Measurements from ENCODE around the gene KANK3. TPM values are rescaled to one million over a fixed set of nuclear protein-coding genes. Genes with fewer than 3 reads are reported as not detected.
"Not testable (repeated sequence)": the region's sequence is repeated elsewhere in the genome, so short reads cannot be mapped to it uniquely, and the experiment has no call there.

Gene KANK3
- total and polyA plus RNA-seq, 7 donors: 0.92 to 8.9 (median 6.5) TPM

DNA sequence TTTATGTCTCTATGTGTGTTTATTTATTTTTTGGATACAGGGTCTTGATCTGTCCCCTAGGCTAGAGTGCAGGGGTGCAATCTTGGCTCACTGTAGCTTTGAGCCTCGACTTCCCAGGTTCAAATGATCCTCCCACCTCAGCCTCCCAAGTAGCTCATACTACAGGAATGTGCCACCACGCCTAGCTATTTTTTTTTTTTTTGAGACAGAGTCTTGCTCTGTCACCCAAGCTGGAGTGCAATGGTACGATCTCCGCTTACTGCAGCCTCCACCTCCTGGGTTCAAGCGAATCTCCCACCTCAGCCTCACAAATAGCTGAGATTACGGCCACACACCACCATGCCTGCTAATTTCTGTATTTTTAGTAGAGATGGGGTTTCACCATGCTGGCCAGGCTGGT lies 15.9 kb upstream of the KANK3 start:
- DNase-seq: no peak
- TF ChIP-seq POLR2AphosphoS5 (IDR thresholded peaks at IDR 0.05) (no peak), POLR2A (IDR thresholded peaks at IDR 0.05) (no peak), EP300 (IDR thresholded peaks at IDR 0.05) (no peak)
- TF ChIP-seq, protein P1, sequence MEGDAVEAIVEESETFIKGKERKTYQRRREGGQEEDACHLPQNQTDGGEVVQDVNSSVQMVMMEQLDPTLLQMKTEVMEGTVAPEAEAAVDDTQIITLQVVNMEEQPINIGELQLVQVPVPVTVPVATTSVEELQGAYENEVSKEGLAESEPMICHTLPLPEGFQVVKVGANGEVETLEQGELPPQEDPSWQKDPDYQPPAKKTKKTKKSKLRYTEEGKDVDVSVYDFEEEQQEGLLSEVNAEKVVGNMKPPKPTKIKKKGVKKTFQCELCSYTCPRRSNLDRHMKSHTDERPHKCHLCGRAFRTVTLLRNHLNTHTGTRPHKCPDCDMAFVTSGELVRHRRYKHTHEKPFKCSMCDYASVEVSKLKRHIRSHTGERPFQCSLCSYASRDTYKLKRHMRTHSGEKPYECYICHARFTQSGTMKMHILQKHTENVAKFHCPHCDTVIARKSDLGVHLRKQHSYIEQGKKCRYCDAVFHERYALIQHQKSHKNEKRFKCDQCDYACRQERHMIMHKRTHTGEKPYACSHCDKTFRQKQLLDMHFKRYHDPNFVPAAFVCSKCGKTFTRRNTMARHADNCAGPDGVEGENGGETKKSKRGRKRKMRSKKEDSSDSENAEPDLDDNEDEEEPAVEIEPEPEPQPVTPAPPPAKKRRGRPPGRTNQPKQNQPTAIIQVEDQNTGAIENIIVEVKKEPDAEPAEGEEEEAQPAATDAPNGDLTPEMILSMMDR (IDR thresholded peaks at IDR 0.05): no peak
- intact Hi-C loops (cut with DNase I): loop anchor here (5.0 kb wide), 2 partner anchors 53 to 218 kb away; partner anchors contain the start of genes MARCHF2 and MYO1F
- Histone ChIP-seq H3K4me3 (no peak overlapping the region), H3K27ac (no peak overlapping the region), H3K36me3 (no peaks in the 10 kb centered on the region), H3K27me3 (no peaks in the 10 kb centered on the region), H3K4me1 (peaks cover 0 to 35% (median 29%) of the 10 kb centered on the region in 4 donors), H3K9me3 (no peaks in the 10 kb centered on the region)
- 81 to 92% methylated on average over 6 of the region's 6 CpGs for WGBS, 2 donors

DNA sequence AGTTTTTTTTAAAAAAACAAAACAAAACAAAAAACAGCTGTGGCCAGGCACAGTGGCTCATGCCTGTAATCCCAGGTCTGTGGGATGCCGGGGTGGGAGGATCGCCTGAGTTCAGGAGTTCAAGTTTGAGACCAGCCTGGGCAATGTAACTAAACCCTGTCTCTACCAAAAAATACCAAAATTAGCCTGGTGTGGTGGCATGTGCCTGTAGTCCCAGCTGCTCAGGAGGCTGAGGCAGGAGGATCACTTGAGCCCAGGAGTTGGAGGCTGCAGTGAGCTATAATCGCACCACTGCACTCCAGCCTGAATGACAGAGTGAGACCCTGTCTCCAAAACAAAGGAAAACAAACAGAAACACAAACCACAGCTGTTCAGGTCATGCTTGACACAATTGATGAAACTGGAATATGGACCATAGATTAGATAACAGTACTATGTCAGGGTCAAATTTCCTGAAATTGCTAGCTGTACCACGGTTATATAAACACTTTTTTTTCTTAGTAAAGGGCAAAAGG lies 14.0 kb upstream of the KANK3 start:
- Histone ChIP-seq H3K4me3 (no peak overlapping the region), H3K27me3 (peaks cover 0 to 5% (median 0%) of the 10 kb centered on the region in 3 donors), H3K36me3 (no peaks in the 10 kb centered on the region), H3K4me1 (peaks cover 0 to 30% (median 16%) of the 10 kb centered on the region in 4 donors), H3K9me3 (no peaks in the 10 kb centered on the region), H3K27ac (no peak overlapping the region)
- WGBS, 2 donors: 68 to 72% methylated on average over 4 of the region's 4 CpGs
- TF ChIP-seq, protein P1 (IDR thresholded peaks at IDR 0.05): no peak
- TF ChIP-seq POLR2A (IDR thresholded peaks at IDR 0.05) (no peak), POLR2AphosphoS5 (IDR thresholded peaks at IDR 0.05) (no peak)
- intact Hi-C loops (cut with DNase I): loop anchor here (5.0 kb wide), 2 partner anchors 55 to 220 kb away; partner anchors contain the start of genes MARCHF2 and MYO1F
- no peak for DNase-seq

DNA sequence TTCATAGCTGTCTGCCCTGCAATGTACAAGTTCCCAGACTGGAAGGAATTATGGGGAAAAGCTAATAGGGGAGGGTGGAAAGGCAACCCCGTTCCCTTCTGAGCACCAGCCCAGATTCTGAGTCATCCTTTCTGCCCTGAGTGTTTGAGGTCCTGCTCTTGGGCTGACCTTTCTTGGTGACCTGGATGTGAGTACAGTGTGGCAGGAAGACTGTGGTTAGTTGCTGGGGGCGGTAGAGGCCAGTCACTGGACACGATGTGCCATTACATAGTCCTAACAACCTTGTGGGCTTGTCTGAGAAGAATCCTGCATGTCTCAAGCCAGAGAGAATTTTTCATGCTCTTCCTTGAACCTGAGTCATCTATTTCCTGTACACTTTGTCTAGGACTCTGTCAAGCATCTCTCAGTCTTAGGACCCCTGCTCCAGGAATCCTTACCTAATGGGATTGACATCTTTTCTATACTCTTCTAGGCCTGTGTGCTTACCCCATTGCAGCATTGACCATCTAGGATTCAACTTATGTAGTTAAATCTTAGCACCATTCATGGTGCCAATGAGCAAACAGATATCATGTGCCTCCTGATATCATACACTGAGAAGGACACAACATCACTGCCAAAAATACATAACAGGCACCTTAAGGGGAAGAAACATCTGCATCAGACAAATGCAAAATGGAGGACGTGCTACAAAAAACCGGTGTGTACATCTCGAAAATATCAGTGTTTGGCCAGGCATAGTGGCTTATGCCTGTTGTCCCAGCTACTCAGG lies 12.8 kb upstream of the KANK3 start:
- TF ChIP-seq EP300 (IDR thresholded peaks at IDR 0.05) (peak in 1 of 4 donors; percentile 8), POLR2A (IDR thresholded peaks at IDR 0.05) (no peak), POLR2AphosphoS5 (IDR thresholded peaks at IDR 0.05) (peak in 2 of 4 donors; percentile 10 to 71)
- TF ChIP-seq, protein P1 (IDR thresholded peaks at IDR 0.05): no peak
- DNase-seq: no peak
- Histone ChIP-seq H3K27ac (peak overlapping the region in 2 of 4 donors; percentile 13 to 28), H3K4me3 (no peak overlapping the region), H3K36me3 (no peaks in the 10 kb centered on the region), H3K27me3 (peaks cover 0 to 5% (median 0%) of the 10 kb centered on the region in 3 donors), H3K4me1 (peaks cover 0 to 19% (median 7%) of the 10 kb centered on the region in 4 donors), H3K9me3 (no peaks in the 10 kb centered on the region)
- intact Hi-C loops (cut with DNase I): loop anchor here (5.0 kb wide), 2 partner anchors 56 to 221 kb away; partner anchors contain the start of genes MARCHF2 and MYO1F
- WGBS, 2 donors: 76 to 85% methylated on average over 6 of the region's 6 CpGs

DNA sequence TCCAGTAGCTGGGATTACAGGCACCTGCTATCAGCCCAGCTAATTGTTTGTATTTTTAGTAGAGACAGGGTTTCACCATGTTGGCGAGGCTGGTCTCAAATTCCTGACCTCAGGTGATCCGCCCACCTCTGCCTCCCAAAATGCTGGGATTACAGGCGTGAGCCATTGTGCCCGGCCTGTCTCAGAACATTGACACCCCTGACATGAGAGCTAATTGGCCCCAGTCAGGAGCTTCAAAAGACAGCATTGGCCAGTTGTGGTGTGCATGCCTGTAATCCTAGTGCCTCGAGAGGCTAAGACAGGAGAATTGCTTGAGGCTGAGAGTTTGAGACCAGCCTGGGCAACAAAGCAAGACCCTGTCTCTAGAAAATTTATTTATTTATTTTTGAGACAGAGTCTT lies 9.8 kb upstream of the KANK3 start:
- 36 to 65% methylated on average over 5 of the region's 5 CpGs for WGBS, 2 donors
- H3K4me1 ChIP-seq: peaks cover 0 to 19% (median 7%) of the 10 kb centered on the region in 4 donors
- peak overlapping the region in 1 of 4 donors; percentile 4 for H3K27ac ChIP-seq
- DNase-seq; H3K9me3 ChIP-seq; H3K27me3 ChIP-seq; H3K36me3 ChIP-seq; intact Hi-C loops (cut with DNase I): not testable (repeated sequence)
- H3K4me3 ChIP-seq: peak overlapping the region in 1 of 4 donors; percentile 20

DNA sequence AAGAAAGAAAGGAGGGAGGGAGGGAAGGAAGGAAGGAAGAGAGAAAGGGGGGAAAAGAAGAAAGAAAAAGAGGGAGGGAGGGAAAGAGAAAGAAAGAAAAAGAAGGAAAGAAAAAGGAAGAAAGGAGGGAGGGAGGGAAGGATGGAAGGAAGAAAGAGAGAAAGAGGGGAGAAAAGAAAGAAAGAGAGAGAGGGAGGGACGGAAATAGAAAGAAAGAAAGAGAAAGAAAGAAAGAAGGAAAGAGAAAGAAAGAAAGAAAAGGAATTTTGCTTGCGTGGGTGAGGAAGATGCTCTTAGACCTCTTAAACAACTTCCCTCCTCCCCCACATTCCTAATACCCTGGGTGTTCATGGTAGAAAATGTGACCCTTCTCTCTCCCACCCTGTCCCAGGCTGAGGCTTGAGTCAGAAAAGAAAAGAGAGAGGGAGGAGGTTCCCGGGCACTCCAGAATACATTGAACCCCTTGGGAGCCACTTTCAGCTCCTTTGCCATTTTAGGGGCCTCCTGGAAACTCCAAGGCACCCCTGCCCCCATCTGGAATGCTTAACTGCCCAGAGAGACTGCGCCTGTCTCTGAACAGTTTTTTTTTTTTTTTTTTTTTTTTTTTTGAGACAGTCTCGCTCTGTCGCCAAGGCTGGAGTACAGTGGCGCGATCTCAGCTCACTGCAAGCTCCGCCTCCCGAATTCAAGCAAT lies 9.2 kb upstream of the KANK3 start:
- TF ChIP-seq, protein P1 (IDR thresholded peaks at IDR 0.05): no peak
- TF ChIP-seq EP300 (IDR thresholded peaks at IDR 0.05) (no peak), POLR2AphosphoS5 (IDR thresholded peaks at IDR 0.05) (no peak)
- peaks cover 0 to 19% (median 7%) of the 10 kb centered on the region in 4 donors for H3K4me1 ChIP-seq
- H3K9me3 ChIP-seq: no peaks in the 10 kb centered on the region
- intact Hi-C loops (cut with DNase I): no loop called here
- H3K36me3 ChIP-seq: no peaks in the 10 kb centered on the region
- 16 to 38% methylated on average over 10 of the region's 10 CpGs for WGBS, 2 donors
- no peak for DNase-seq
- no peak overlapping the region for H3K27ac ChIP-seq
- H3K4me3 ChIP-seq: peak overlapping the region in 1 of 4 donors; percentile 20
- H3K27me3 ChIP-seq: peaks cover 0 to 5% (median 0%) of the 10 kb centered on the region in 3 donors

DNA sequence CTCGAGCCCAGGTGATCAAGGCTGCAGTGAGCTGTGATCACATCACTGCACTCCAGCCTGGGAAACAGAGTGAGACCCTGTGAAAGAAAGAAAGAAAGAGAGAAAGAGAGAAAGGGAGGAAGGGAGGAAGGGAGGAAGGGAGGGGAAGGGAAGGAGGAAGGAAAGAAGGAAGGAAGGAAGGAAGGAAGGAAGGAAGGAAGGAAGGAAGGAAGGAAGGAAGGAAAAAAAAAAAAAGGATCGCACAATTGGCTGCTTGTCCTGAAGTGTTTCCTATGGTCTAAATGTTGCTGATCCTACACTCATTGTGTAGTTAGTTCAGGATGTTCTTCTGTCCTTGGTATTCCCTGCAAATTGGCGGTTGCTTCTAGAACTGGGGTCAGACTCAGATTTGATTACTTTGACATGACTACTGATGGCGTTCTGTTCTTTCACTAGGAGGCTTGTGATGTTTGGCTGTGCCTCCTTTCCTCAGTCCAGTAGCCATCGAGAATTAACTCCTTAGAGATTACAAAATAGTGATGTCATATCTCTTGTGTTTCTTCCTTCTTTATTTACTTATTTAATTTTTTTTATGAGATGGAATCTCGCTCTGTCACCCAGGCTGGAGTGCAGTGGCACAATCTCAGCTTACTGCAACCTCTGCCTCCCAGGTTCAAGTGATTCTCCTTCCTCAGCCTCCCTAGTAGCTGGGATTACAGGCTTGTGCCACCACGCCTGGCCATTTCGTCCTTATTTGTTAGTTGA lies 6.7 kb upstream of the KANK3 start:
- H3K4me3 ChIP-seq; H3K27ac ChIP-seq; H3K36me3 ChIP-seq; intact Hi-C loops (cut with DNase I); H3K9me3 ChIP-seq; DNase-seq; H3K27me3 ChIP-seq: not testable (repeated sequence)
- peaks cover 0 to 19% (median 7%) of the 10 kb centered on the region in 4 donors for H3K4me1 ChIP-seq
- WGBS, 2 donors: 63 to 76% methylated on average over 8 of the region's 8 CpGs

Data from sigmoid colon (tissue), 7 donors.